SK-N-SH treated with all-trans-retinoic acid at 6 μM for 48 hours (cell line): Measurements from ENCODE around the gene OR52E1.

Experiments
- ATAC-seq: fragments of 200-7000 bp; cut with Tn5 transposase; 3 replicates; pipeline ENCODE4 v1.9.1; 2020; ENCODE audit warnings: mild to moderate bottlenecking, moderate library complexity
- ARNTL ChIP-seq: fragments of 450-650 bp; formaldehyde crosslinking; IDR thresholded peaks from 2 replicates; pipeline ENCODE4 v1.5.0; 2020; ENCODE audit warnings: low read depth, mild to moderate bottlenecking, moderate library complexity, borderline replicate concordance
- BACH2 ChIP-seq: fragments of 250-450 bp; sonication (Bioruptor Pico); IDR thresholded peaks from 2 replicates; pipeline ENCODE4 v1.9.0; 2021; ENCODE audit warnings: mild to moderate bottlenecking, borderline replicate concordance
- CSDC2 ChIP-seq: fragments of 250-450 bp; sonication (Bioruptor Pico); IDR thresholded peaks from 2 replicates; pipeline ENCODE4 v1.5.0; 2020; ENCODE audit warnings: mild to moderate bottlenecking, moderate library complexity
- ESRRG ChIP-seq: fragments of 250-450 bp; sonication (Bioruptor Pico); IDR thresholded peaks from 2 replicates; pipeline ENCODE4 v1.6.1; 2021; ENCODE audit warnings: mild to moderate bottlenecking
- GLIS3 ChIP-seq: fragments of 250-450 bp; sonication (Bioruptor Pico); IDR thresholded peaks from 2 replicates; pipeline ENCODE4 v1.5.0; 2020; ENCODE audit warnings: mild to moderate bottlenecking, moderate library complexity
- ISL1 ChIP-seq: fragments of 250-450 bp; sonication (Bioruptor Pico); IDR thresholded peaks from 2 replicates; pipeline ENCODE4 v2.1.2; 2022; ENCODE audit warnings: mild to moderate bottlenecking, moderate library complexity
- OSR1 ChIP-seq: fragments of 250-450 bp; sonication (Bioruptor Pico); IDR thresholded peaks from 2 replicates; pipeline ENCODE4 v1.8.0; 2022; ENCODE audit warnings: moderate library complexity, mild to moderate bottlenecking, inconsistent platforms
- PPARA ChIP-seq: fragments of 250-450 bp; sonication (Bioruptor Pico); IDR thresholded peaks from 2 replicates; pipeline ENCODE4 v1.5.0; 2020; ENCODE audit warnings: mild to moderate bottlenecking, borderline replicate concordance
- RARB ChIP-seq: fragments of 250-450 bp; sonication (Bioruptor Pico); IDR thresholded peaks from 2 replicates; pipeline ENCODE4 v1.8.0; 2021; ENCODE audit warnings: mild to moderate bottlenecking, moderate library complexity
- SNAI2 ChIP-seq: fragments of 250-450 bp; sonication (Bioruptor Pico); IDR thresholded peaks from 2 replicates; pipeline ENCODE4 v1.5.0; 2020; ENCODE audit warnings: mild to moderate bottlenecking, moderate library complexity
- TCF4 ChIP-seq: fragments of 250-450 bp; sonication (Bioruptor Pico); IDR thresholded peaks from 2 replicates; pipeline ENCODE4 v1.8.0; 2021; ENCODE audit warnings: mild to moderate bottlenecking, moderate library complexity, borderline replicate concordance
- TOX ChIP-seq: fragments of 250-450 bp; sonication (Bioruptor Pico); IDR thresholded peaks from 2 replicates; pipeline ENCODE4 v1.8.0; 2021; ENCODE audit warnings: mild to moderate bottlenecking, moderate library complexity, borderline replicate concordance
- ZC3H10 ChIP-seq: fragments of 250-450 bp; sonication (Bioruptor Pico); IDR thresholded peaks from 2 replicates; pipeline ENCODE4 v1.5.1; 2021; ENCODE audit warnings: mild to moderate bottlenecking, moderate library complexity
- ZFP3 ChIP-seq: fragments of 250-450 bp; sonication (Bioruptor Pico); IDR thresholded peaks from 2 replicates; pipeline ENCODE4 v1.5.0; 2020; ENCODE audit warnings: mild to moderate bottlenecking, moderate library complexity
- ZFP30 ChIP-seq: fragments of 450-650 bp; formaldehyde crosslinking; IDR thresholded peaks from 2 replicates; pipeline ENCODE4 v1.5.0; 2022; ENCODE audit warnings: mild to moderate bottlenecking, moderate library complexity
- ZNF70 ChIP-seq: fragments of 450-650 bp; formaldehyde crosslinking; IDR thresholded peaks from 2 replicates; pipeline ENCODE4 v1.5.0; 2020; ENCODE audit warnings: mild to moderate bottlenecking, moderate library complexity
- ZNF8 ChIP-seq: fragments of 450-650 bp; formaldehyde crosslinking; IDR thresholded peaks from 2 replicates; pipeline ENCODE4 v1.5.0; 2020; ENCODE audit warnings: mild to moderate bottlenecking, moderate library complexity
- TF ChIP-seq, protein P1 (sequence below): fragments of 250-450 bp; sonication (Bioruptor Pico); IDR thresholded peaks from 2 replicates; pipeline ENCODE4 v1.5.1; 2020; ENCODE audit warnings: low read depth, mild to moderate bottlenecking, moderate library complexity
- TF ChIP-seq, protein P2 (sequence below): fragments of 250-450 bp; sonication (Bioruptor Pico); IDR thresholded peaks from 2 replicates; pipeline ENCODE4 v1.8.0; 2021; ENCODE audit warnings: low read depth, mild to moderate bottlenecking, moderate library complexity, borderline replicate concordance
- TF ChIP-seq, protein P3 (sequence below): fragments of 250-450 bp; sonication (Bioruptor Pico); IDR thresholded peaks from 2 replicates; pipeline ENCODE4 v1.5.0; 2020; ENCODE audit warnings: mild to moderate bottlenecking, moderate library complexity
- TF ChIP-seq, protein P4 (sequence below): fragments of 250-450 bp; sonication (Bioruptor Pico); IDR thresholded peaks from 2 replicates; pipeline ENCODE4 v1.8.0; 2020; ENCODE audit warnings: mild to moderate bottlenecking, moderate library complexity, borderline replicate concordance
- TF ChIP-seq, protein P5 (sequence below): fragments of 250-450 bp; sonication (Bioruptor Pico); IDR thresholded peaks from 2 replicates; pipeline ENCODE4 v1.5.1; 2021; ENCODE audit warnings: mild to moderate bottlenecking, moderate library complexity

OR52E1 gene

DNA sequence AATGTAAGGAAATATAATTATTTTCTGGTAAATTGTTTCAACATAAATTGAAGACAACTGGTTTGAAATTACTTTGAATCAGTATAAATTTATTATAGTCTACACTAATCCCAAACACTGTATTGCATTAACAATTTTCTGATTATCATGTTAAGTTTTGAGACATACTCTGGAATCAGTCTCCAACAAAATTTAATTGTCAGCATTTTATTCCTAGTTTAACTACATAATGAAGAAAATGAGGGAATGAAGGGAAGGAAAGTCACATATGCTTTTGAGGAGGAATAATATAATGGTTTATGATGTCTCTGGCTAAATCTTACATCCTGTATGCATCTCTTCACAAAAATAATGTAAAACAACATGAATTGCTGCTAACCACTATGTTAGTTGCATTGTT is 14.2 kb downstream of the OR52E1 start (continued):
- TF ChIP-seq, protein P1, sequence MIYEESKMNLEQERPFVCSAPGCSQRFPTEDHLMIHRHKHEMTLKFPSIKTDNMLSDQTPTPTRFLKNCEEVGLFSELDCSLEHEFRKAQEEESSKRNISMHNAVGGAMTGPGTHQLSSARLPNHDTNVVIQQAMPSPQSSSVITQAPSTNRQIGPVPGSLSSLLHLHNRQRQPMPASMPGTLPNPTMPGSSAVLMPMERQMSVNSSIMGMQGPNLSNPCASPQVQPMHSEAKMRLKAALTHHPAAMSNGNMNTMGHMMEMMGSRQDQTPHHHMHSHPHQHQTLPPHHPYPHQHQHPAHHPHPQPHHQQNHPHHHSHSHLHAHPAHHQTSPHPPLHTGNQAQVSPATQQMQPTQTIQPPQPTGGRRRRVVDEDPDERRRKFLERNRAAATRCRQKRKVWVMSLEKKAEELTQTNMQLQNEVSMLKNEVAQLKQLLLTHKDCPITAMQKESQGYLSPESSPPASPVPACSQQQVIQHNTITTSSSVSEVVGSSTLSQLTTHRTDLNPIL (CRISPR knock-in tag) = no peak

DNA sequence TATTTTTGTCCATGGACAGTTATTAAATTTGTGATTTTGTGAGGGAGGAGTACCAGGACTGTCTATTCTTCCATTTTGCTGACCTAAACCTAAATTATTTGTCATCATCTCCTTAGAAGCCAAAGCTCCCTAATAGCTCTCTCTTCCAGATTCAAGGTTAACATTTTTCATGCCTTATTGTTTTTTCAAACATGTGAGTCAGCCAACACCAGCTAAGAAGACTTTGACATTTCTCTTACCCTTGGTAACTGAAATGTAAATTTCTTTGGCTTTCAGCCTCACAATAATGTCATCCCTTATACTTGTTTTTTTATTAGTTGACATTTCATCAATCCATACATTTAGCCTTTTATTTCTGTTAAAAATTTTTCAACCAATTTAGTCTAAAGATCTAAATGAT is 19.2 kb downstream of the OR52E1 start:
- TF ChIP-seq, protein P2, sequence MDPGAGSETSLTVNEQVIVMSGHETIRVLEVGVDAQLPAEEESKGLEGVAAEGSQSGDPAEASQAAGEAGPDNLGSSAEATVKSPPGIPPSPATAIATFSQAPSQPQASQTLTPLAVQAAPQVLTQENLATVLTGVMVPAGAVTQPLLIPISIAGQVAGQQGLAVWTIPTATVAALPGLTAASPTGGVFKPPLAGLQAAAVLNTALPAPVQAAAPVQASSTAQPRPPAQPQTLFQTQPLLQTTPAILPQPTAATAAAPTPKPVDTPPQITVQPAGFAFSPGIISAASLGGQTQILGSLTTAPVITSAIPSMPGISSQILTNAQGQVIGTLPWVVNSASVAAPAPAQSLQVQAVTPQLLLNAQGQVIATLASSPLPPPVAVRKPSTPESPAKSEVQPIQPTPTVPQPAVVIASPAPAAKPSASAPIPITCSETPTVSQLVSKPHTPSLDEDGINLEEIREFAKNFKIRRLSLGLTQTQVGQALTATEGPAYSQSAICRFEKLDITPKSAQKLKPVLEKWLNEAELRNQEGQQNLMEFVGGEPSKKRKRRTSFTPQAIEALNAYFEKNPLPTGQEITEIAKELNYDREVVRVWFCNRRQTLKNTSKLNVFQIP (CRISPR knock-in tag) = no peak
- TF ChIP-seq OSR1 (CRISPR knock-in tag) = no peak
- no peak for TF ChIP-seq ZC3H10 (CRISPR knock-in tag)
- TF ChIP-seq ARNTL (CRISPR knock-in tag) = no peak
- TF ChIP-seq TCF4 (CRISPR knock-in tag) = no peak
- no peak for TF ChIP-seq ZFP30 (CRISPR knock-in tag)
- TF ChIP-seq GLIS3 = no peak
- TF ChIP-seq ISL1 = no peak
- no peak for TF ChIP-seq TOX (CRISPR knock-in tag)
- TF ChIP-seq, protein P3, sequence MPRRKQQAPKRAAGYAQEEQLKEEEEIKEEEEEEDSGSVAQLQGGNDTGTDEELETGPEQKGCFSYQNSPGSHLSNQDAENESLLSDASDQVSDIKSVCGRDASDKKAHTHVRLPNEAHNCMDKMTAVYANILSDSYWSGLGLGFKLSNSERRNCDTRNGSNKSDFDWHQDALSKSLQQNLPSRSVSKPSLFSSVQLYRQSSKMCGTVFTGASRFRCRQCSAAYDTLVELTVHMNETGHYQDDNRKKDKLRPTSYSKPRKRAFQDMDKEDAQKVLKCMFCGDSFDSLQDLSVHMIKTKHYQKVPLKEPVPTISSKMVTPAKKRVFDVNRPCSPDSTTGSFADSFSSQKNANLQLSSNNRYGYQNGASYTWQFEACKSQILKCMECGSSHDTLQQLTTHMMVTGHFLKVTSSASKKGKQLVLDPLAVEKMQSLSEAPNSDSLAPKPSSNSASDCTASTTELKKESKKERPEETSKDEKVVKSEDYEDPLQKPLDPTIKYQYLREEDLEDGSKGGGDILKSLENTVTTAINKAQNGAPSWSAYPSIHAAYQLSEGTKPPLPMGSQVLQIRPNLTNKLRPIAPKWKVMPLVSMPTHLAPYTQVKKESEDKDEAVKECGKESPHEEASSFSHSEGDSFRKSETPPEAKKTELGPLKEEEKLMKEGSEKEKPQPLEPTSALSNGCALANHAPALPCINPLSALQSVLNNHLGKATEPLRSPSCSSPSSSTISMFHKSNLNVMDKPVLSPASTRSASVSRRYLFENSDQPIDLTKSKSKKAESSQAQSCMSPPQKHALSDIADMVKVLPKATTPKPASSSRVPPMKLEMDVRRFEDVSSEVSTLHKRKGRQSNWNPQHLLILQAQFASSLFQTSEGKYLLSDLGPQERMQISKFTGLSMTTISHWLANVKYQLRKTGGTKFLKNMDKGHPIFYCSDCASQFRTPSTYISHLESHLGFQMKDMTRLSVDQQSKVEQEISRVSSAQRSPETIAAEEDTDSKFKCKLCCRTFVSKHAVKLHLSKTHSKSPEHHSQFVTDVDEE (CRISPR knock-in tag) = no peak
- no peak for TF ChIP-seq CSDC2 (CRISPR knock-in tag)
- TF ChIP-seq, protein P4, sequence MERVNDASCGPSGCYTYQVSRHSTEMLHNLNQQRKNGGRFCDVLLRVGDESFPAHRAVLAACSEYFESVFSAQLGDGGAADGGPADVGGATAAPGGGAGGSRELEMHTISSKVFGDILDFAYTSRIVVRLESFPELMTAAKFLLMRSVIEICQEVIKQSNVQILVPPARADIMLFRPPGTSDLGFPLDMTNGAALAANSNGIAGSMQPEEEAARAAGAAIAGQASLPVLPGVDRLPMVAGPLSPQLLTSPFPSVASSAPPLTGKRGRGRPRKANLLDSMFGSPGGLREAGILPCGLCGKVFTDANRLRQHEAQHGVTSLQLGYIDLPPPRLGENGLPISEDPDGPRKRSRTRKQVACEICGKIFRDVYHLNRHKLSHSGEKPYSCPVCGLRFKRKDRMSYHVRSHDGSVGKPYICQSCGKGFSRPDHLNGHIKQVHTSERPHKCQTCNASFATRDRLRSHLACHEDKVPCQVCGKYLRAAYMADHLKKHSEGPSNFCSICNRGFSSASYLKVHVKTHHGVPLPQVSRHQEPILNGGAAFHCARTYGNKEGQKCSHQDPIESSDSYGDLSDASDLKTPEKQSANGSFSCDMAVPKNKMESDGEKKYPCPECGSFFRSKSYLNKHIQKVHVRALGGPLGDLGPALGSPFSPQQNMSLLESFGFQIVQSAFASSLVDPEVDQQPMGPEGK (CRISPR knock-in tag) = no peak
- TF ChIP-seq ZNF70 (CRISPR knock-in tag) = no peak
- TF ChIP-seq ZNF8 = no peak
- no peak for TF ChIP-seq ESRRG
- no peak for TF ChIP-seq SNAI2
- no peak for TF ChIP-seq RARB (CRISPR knock-in tag)

DNA sequence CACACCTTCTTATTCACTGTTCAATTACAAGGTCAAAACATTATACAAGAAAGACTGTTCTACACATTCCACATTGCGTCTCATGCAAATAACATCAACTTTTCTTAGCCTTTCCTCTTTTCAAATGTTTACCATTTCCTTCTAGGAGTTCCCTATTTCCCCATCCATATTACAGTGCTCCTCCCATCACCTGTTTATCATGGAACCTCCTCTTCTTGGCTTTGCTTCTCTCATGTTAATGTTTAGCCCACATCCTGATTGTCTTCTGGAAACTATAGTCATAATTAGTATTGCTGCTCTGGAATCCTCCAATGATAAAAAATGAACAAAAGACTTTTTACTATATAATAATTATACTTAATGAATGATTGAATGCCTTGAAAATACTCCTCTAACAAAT is 21.3 kb downstream of the OR52E1 start:
- ATAC-seq = no peak
- TF ChIP-seq PPARA (CRISPR knock-in tag) = no peak
- TF ChIP-seq, protein P4 (CRISPR knock-in tag) = no peak
- TF ChIP-seq, all 23 proteins: peak for 0

More for the DNA sequence above, 19.2 kb downstream of the OR52E1 start:
- no peak for ATAC-seq

DNA sequence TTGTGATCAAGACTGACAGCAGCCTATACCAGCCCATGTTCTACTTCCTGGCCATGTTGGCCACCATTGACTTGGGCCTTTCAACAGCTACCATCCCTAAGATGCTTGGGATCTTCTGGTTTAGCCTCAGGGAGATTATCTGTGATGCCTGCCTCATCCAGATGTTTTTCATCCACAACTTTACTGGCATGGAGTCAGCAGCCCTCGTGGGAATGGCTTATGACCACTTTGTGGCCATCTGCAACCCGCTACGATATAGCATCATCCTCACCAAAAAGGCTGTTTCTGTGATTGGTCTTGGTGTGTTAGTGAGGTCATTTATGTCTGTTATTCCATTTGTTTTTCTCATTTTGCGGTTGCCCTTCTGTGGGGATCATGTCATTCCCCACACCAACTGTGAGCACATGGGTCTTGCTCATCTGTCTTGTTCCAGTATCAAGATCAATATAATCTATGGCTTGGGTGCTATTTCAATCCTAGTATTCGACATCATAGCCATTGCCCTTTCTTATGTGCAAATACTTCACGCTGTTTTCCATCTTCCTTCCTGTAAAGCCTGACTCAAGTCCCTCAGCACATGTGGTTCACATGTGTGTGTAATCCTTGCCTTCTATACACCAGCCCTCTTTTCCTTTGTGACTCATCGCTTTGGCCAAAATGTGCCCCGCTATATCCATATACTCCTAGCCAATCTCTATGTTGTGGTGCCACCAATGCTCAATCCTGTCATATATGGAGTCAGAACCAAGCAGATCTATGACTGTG is 23.6 kb downstream of the OR52E1 start:
- ATAC-seq = no peak
- TF ChIP-seq, protein P4 (CRISPR knock-in tag) = no peak
- TF ChIP-seq, protein P1 (CRISPR knock-in tag) = no peak
- no peak for TF ChIP-seq TOX (CRISPR knock-in tag)
- no peak for TF ChIP-seq ZFP3
- no peak for TF ChIP-seq BACH2 (CRISPR knock-in tag)
- no peak for TF ChIP-seq ARNTL (CRISPR knock-in tag)
- no peak for TF ChIP-seq GLIS3
- no peak for TF ChIP-seq PPARA (CRISPR knock-in tag)
- TF ChIP-seq, protein P5, sequence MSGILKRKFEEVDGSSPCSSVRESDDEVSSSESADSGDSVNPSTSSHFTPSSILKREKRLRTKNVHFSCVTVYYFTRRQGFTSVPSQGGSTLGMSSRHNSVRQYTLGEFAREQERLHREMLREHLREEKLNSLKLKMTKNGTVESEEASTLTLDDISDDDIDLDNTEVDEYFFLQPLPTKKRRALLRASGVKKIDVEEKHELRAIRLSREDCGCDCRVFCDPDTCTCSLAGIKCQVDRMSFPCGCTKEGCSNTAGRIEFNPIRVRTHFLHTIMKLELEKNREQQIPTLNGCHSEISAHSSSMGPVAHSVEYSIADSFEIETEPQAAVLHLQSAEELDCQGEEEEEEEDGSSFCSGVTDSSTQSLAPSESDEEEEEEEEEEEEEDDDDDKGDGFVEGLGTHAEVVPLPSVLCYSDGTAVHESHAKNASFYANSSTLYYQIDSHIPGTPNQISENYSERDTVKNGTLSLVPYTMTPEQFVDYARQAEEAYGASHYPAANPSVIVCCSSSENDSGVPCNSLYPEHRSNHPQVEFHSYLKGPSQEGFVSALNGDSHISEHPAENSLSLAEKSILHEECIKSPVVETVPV (CRISPR knock-in tag) = no peak
